Femur (tissue), 1 donor: Measurements from ENCODE around the gene NODAL.

Source experiments
- DNase-seq: peaks from one replicate; pipeline ENCODE4 v3.0.0-alpha.2; 2017

NODAL gene

GRCh38 chr10:70441161-70441894 is at the start of gene NODAL:
Gene NODAL (minus strand): TSS chr10:70441681. CDS start chr10:70441667, 14 bp downstream.
- no peak for DNase-seq

- DNase-seq: peak; percentile 1
Measured at GRCh38 chr10:70490142-70490541, 48.7 kb upstream of the NODAL start.

- no peak for DNase-seq
Measured at GRCh38 chr10:70487824-70488223, 46.3 kb upstream of the NODAL start.

DNA sequence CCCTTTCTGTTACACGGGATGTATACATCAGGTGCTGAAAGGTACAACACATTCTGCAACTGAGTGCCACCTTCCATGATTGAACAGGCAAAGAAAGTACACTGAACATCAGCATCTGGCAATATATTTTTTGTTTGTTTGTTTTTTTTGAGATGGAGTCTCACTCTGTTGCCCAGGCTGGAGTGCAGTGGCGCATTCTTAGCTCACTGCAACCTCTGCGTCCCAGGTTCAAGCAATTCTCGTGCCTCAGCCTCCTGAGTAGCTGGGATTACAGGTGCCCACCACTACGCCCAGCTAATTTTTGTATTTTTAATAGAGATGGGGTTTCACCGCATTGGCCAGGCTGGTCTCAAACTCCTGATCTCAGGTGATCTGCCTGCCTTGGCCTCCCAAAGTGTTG is 42.4 kb upstream of the NODAL start:
- peak; percentile 1 for DNase-seq

- peak; percentile 43 for DNase-seq
Measured at GRCh38 chr10:70482982-70483760, 41.7 kb upstream of the NODAL start.

DNA sequence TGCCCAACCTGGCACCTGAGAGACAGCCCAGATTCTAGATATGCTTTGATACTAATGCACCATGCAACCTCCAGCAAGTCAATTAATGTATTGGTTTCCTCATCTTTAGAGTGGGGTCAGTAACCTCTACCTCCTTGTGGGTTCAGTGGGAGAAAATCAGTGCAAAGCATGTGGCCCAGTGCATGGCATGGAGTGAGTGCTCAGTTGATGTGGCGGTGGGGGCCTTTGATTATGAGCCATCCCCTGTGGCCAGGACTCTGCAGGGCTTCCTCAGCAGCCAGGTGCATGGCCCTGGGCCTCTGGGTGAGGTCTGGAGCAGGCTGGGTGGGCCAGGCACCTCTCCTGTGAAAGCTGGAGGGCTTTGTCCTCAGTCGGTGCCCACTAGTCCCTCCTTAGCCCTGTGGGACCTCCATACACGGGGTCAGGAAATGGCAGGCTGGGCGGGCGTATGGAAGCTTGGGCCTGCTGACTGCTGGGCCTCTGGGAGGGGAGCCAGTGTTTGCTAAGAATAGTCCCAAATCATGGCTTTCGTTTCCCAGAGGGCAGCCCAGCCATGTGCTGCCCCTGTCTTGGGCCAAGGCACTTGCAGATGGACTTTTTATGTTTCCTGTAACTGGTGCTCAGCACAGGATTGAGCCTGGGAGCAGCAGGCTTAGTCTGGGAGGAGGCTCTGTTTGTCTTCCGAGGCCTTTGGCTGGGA is 40.5 kb upstream of the NODAL start:
- peak; percentile 84 for DNase-seq

- DNase-seq: no peak
Measured at GRCh38 chr10:70481105-70481504, 39.6 kb upstream of the NODAL start.

- DNase-seq: peak; percentile 36
Measured at GRCh38 chr10:70480239-70480861, 38.9 kb upstream of the NODAL start.

- DNase-seq: peak; percentile 33
Measured at GRCh38 chr10:70479626-70480238, 38.3 kb upstream of the NODAL start.

- peak; percentile 35 for DNase-seq
Measured at GRCh38 chr10:70479165-70479581, 37.7 kb upstream of the NODAL start.

- peak; percentile 89 for DNase-seq
Measured at GRCh38 chr10:70478191-70479164, 37.0 kb upstream of the NODAL start, which contains the start of gene PALD1. Gene PALD1 (plus strand): TSS chr10:70478767. CDS start chr10:70525952, 47,185 bp downstream.

- peak; percentile 54 for DNase-seq
Measured at GRCh38 chr10:70477661-70478162, 36.2 kb upstream of the NODAL start.

- DNase-seq: peak; percentile 18
Measured at GRCh38 chr10:70476249-70477035, 35.0 kb upstream of the NODAL start.

- DNase-seq: peak; percentile 15
Measured at GRCh38 chr10:70475661-70476060, 34.2 kb upstream of the NODAL start.

DNA sequence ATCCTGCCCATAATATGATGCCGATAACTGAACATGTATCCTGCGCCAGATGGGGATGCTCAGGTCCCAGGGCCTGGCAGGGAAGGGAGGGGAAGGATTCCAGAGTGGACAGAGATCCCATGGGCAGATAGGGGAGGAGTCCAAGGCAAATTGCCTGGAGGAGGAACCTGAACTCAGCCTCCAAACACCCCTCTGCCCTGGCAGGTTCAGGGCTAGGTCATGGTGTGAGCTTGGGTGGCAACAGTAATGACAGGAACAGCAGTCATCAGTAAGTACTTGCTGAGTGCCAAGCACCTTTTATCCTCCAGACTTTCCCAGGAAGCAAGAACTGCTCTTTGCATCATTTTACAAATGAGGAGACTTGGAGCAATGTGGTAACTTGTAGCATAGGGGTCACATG is 33.3 kb upstream of the NODAL start:
- peak; percentile 21 for DNase-seq

DNA sequence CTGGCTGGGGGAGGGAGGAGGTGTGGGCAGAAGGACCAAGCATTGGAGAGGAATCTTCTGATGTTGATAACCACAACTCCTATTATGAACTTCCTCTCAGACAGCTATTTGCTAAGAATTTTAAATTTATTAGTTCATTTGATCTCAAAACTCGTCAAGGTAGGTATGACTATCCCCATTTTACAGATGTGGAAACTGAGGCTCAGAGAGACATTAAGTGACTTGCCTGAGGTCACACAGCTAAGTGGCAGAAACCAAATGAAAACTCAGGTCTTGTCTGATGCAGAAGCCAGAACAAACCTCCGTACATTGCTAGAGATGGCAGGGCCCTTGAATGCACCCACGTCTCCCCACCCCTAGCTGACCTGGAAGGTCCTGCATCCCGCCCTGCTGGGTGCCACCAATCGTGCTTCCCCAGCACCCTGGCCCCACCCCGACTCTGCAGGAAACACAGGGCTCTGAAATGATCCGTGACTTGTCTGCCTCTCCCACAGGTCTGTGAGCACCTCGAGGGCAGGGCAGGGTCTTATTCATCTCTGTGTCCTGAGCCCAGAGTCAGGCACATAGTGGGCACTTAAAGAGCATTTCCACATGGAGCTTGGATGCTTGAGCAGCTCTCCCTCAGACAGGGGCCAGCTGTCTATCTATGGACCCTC is 31.4 kb upstream of the NODAL start:
- DNase-seq: no peak

GRCh38 chr10:70466951-70467350 is 25.5 kb upstream of the NODAL start:
- DNase-seq: no peak

DNA sequence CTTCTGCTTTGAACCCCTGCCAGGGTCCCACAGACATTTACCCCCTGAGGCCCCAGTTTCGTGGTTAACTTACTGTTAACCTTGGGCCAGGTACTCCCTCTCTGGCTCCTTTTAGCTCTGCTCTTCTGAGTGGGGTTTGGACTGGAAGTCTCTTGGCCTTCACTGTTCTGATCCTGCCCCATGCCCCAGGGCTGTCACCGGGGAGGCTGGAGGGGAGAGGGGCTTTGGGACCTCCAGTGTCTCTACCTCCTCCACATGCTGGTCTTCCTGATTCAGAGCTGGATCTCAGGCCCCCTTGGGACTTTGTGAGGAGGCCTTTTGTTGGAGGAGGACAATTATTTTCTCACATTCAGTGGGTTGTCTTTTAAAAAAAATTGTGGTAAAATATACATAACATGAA is 24.4 kb upstream of the NODAL start:
- DNase-seq: no peak

- DNase-seq: no peak
Measured at GRCh38 chr10:70465278-70465677, 23.8 kb upstream of the NODAL start.
